DND-41 (cell line): ENCODE measurements around the gene FBXO9.

Source experiments
- ATAC-seq: fragments of 200-7000 bp; cut with Tn5 transposase; 3 replicates; pipeline ENCODE4 v1.9.1; 2021; ENCODE audit warnings: low read depth; ENCODE audit not compliant: insufficient read depth
- DNase-seq: peaks from one replicate; pipeline ENCODE4 v3.0.0-alpha.2; 2020
- H2AFZ ChIP-seq: 2 replicates; pipeline ENCODE4 v1.6.0; 2012; ENCODE audit warnings: low read depth, low read length
- H3K27ac ChIP-seq: 2 replicates; pipeline ENCODE4 v1.5.1; 2012; ENCODE audit warnings: low read length, inconsistent platforms
- H3K27me3 ChIP-seq: fragments of 200-600 bp; sonication (generic); 2 replicates; pipeline ENCODE4 v1.6.0; 2012; ENCODE audit warnings: low read length, mild to moderate bottlenecking, inconsistent platforms; ENCODE audit not compliant: insufficient read depth, poor library complexity
- H3K36me3 ChIP-seq: 2 replicates; pipeline ENCODE4 v1.5.1; 2012; ENCODE audit warnings: low read length, inconsistent platforms; ENCODE audit not compliant: insufficient read depth
- H3K4me1 ChIP-seq: 2 replicates; pipeline ENCODE4 v1.5.1; 2012; ENCODE audit warnings: mild to moderate bottlenecking, low read length; ENCODE audit not compliant: insufficient read depth
- H3K4me2 ChIP-seq: 2 replicates; pipeline ENCODE4 v1.6.0; 2012; ENCODE audit warnings: mild to moderate bottlenecking, moderate library complexity, low read length, inconsistent platforms; ENCODE audit not compliant: insufficient read depth
- H3K4me3 ChIP-seq, 2 experiments: fragments of 200-600 bp in 1 of 2; shearing (Covaris generic) in 1 of 2; 2 replicates each; pipeline ENCODE4 v1.5.1; 2012 to 2016; ENCODE audit warnings: inconsistent platforms in 2 of 2, low read length in 2 of 2, mild to moderate bottlenecking in 2 of 2, low read depth in 1 of 2, moderate library complexity in 1 of 2
- H3K79me2 ChIP-seq: 2 replicates; pipeline ENCODE4 v1.6.0; 2012; ENCODE audit warnings: low read length, inconsistent platforms; ENCODE audit not compliant: insufficient read depth
- H3K9ac ChIP-seq: 2 replicates; pipeline ENCODE4 v1.6.0; 2012; ENCODE audit warnings: low read depth, mild to moderate bottlenecking, inconsistent platforms, low read length, moderate library complexity
- H3K9me3 ChIP-seq: 2 replicates; pipeline ENCODE4 v1.5.1; 2012; ENCODE audit warnings: low read length, moderate library complexity, mild to moderate bottlenecking, inconsistent platforms; ENCODE audit not compliant: insufficient read depth, severe bottlenecking
- H4K20me1 ChIP-seq: 2 replicates; pipeline ENCODE4 v1.6.0; 2012; ENCODE audit warnings: low read length; ENCODE audit not compliant: insufficient read depth
- EZH2 ChIP-seq: IDR thresholded peaks from 3 replicates; pipeline ENCODE4 v1.6.1; 2012; ENCODE audit warnings: borderline replicate concordance, low read depth, mild to moderate bottlenecking, moderate library complexity, low read length, inconsistent platforms; ENCODE audit not compliant: severe bottlenecking
- TF ChIP-seq, protein P1 (sequence below): IDR thresholded peaks from 2 replicates; pipeline ENCODE4 v1.5.1; 2012; ENCODE audit warnings: borderline replicate concordance, low read length, moderate library complexity, mild to moderate bottlenecking; ENCODE audit not compliant: poor library complexity, severe bottlenecking; ENCODE audit errors: extremely low read depth

Gene FBXO9

DNA sequence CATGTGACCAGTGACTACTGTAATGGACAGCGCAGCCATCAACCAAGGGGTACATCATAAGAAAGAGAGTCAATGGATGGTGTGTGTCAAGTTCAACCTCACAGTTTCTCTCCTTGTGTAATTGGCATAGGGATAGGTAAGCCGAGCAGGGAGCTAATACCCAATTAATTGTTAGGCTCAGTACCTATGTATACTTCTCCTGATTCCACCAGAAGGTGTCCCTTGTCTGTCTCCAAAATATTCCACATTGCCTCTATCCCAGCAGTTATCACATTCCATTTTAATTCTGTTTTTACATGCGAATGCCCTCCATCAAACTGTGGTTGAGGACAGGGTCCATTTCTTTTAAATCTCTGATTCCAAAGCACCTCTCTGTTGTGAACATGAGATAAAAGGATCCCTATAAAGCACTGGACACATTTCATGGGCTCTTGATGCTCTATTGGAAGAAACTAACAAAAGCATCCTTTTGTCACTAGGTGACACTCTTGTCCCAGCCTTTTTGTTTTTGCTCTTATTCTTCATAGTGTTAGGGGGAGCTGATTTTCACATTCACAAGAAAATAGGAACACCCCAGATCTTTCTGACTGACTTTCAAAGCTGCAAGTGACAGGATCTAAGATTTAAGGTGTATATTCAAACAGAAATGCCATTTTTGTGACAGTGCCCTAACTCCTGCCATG is 38.9 kb downstream of the FBXO9 start:
- no peak for DNase-seq
- no peaks in the 10 kb centered on the region for H4K20me1 ChIP-seq
- no peaks in the 10 kb centered on the region for H3K4me1 ChIP-seq
- H3K9ac ChIP-seq = no peak overlapping the region
- no peak overlapping the region for H2AFZ ChIP-seq
- ATAC-seq = peak; percentile 45; the same call in 1 of the 3 replicates
- H3K27me3 ChIP-seq = no peaks in the 10 kb centered on the region
- no peak overlapping the region for H3K4me3 ChIP-seq
- TF ChIP-seq, protein P1, sequence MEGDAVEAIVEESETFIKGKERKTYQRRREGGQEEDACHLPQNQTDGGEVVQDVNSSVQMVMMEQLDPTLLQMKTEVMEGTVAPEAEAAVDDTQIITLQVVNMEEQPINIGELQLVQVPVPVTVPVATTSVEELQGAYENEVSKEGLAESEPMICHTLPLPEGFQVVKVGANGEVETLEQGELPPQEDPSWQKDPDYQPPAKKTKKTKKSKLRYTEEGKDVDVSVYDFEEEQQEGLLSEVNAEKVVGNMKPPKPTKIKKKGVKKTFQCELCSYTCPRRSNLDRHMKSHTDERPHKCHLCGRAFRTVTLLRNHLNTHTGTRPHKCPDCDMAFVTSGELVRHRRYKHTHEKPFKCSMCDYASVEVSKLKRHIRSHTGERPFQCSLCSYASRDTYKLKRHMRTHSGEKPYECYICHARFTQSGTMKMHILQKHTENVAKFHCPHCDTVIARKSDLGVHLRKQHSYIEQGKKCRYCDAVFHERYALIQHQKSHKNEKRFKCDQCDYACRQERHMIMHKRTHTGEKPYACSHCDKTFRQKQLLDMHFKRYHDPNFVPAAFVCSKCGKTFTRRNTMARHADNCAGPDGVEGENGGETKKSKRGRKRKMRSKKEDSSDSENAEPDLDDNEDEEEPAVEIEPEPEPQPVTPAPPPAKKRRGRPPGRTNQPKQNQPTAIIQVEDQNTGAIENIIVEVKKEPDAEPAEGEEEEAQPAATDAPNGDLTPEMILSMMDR = peak; percentile 27
- no peak for TF ChIP-seq EZH2
- no peak overlapping the region for H3K27ac ChIP-seq
- H3K9me3 ChIP-seq = no peaks in the 10 kb centered on the region
- H3K4me2 ChIP-seq = no peak overlapping the region
- H3K79me2 ChIP-seq = no peaks in the 10 kb centered on the region
- H3K36me3 ChIP-seq = peaks cover 19% of the 10 kb centered on the region; the same call in 1 of the 2 replicates

DNA sequence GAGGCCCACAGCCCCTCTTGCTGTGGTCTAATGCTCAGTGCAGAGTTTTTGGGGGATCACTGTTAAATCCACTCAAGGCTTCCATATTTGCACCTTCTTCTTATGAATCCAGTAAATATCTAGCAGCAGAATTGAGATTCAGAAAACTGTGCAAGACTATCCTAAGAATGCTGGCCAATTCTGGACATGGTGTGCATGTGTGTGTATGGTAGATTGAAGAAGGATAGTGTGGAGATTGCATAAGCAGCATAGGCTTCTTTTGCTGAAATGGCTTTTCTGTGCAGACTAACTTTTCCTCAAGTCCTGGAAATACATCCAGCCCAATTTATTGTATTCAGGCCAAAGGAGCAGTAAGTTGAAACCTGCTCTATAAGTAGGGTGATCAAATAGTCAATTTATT is 39.7 kb downstream of the FBXO9 start:
- no peaks in the 10 kb centered on the region for H3K27me3 ChIP-seq
- H3K36me3 ChIP-seq = peaks cover 14% of the 10 kb centered on the region; the same call in 1 of the 2 replicates
- DNase-seq (no peak), ATAC-seq (no peak)
- no peak for TF ChIP-seq EZH2
- TF ChIP-seq, protein P1 = no peak
- H3K9ac ChIP-seq = no peak overlapping the region
- H3K9me3 ChIP-seq = no peaks in the 10 kb centered on the region
- H3K4me1 ChIP-seq = no peaks in the 10 kb centered on the region
- H3K27ac ChIP-seq = no peak overlapping the region
- no peaks in the 10 kb centered on the region for H4K20me1 ChIP-seq
- no peaks in the 10 kb centered on the region for H3K79me2 ChIP-seq
- no peak overlapping the region for H3K4me2 ChIP-seq
- no peak overlapping the region for H3K4me3 ChIP-seq
- H2AFZ ChIP-seq = no peak overlapping the region

DNA sequence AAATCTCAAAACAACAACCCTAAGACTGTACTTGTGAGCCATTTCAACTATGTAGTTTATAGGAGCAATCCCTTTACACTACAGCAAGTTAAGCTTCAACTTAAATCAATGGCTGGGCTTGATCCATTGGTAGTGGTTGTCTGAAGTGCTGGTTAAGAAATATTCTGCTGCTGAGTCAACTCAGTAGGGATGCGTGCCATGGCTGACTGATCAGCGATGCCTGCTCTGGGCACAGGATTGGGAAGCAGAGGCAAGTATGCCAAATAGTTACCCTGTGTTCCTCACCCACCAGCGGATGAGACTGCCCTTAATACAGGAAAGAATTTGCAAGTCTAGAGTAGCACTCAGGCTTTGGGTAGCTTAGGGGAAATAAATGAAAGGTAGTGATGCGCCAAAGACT is 41.9 kb downstream of the FBXO9 start:
- DNase-seq (no peak), ATAC-seq (no peak)
- Histone ChIP-seq H3K27ac (no peak overlapping the region), H3K4me2 (no peak overlapping the region), H3K4me3 (no peak overlapping the region), H2AFZ (no peak overlapping the region), H4K20me1 (no peaks in the 10 kb centered on the region), H3K4me1 (no peaks in the 10 kb centered on the region), H3K27me3 (no peaks in the 10 kb centered on the region), H3K36me3 (peaks cover 1% of the 10 kb centered on the region; the same call in 1 of the 2 replicates), H3K9ac (no peak overlapping the region), H3K79me2 (no peaks in the 10 kb centered on the region), H3K9me3 (no peaks in the 10 kb centered on the region)
- TF ChIP-seq, protein P1 = no peak
- no peak for TF ChIP-seq EZH2

DNA sequence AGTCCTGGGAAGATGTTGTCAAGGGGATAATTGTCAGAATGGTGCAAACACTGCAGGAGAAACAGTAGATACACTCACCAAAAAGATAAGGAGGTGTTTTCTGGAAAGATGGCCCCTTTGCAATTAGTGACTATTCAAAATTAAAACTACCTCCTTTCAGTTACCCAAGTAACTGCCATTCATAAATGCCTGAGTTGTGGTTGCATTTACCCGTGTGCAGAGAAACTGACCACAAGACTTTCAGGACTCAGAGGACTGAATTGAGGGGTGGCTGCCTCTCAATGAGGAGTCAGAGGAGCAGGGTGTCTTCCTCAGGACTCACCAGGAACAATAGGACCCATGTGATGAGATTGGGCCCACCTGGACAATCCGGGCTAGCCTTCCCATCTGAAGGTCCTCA is 44.4 kb downstream of the FBXO9 start:
- DNase-seq (no peak), ATAC-seq (no peak)
- H3K27me3 ChIP-seq = no peaks in the 10 kb centered on the region
- no peak overlapping the region for H3K4me3 ChIP-seq
- no peaks in the 10 kb centered on the region for H3K36me3 ChIP-seq
- no peaks in the 10 kb centered on the region for H3K79me2 ChIP-seq
- TF ChIP-seq EZH2 = no peak
- TF ChIP-seq, protein P1 = no peak
- no peaks in the 10 kb centered on the region for H4K20me1 ChIP-seq
- no peak overlapping the region for H3K4me2 ChIP-seq
- H2AFZ ChIP-seq = no peak overlapping the region
- no peaks in the 10 kb centered on the region for H3K4me1 ChIP-seq
- no peaks in the 10 kb centered on the region for H3K9me3 ChIP-seq
- no peak overlapping the region for H3K27ac ChIP-seq
- H3K9ac ChIP-seq = no peak overlapping the region
